ENCODE results near the gene FGF11. TPM values are rescaled to one million over a fixed set of nuclear protein-coding genes. Genes with fewer than 3 reads are reported as not detected.
"Not testable (repeated sequence)": the region's sequence is repeated elsewhere in the genome, so short reads cannot be mapped to it uniquely, and the experiment has no call there.

Gene FGF11
- total RNA-seq, 1 experiment from 2014 or later, result 12.5 TPM

GRCh38 chr17:7470457-7470973 is 31.2 kb downstream of the FGF11 start:
- not testable (repeated sequence) for DNase-seq; H3K36me3 ChIP-seq (replicated peaks; ENCODE audit: control insufficient read depth, insufficient read depth, low read length); H3K4me3 ChIP-seq (ENCODE audit: insufficient read depth, low read depth, low read length); H3K27me3 ChIP-seq (ENCODE audit: control insufficient read depth, insufficient read depth, low read length)

GRCh38 chr17:7471729-7472128 is 32.4 kb downstream of the FGF11 start:
- Histone ChIP-seq H3K4me3 (ENCODE audit: insufficient read depth, low read depth, low read length) (no peak overlapping the region), H3K36me3 (replicated peaks; ENCODE audit: control insufficient read depth, insufficient read depth, low read length) (no peaks in the 10 kb centered on the region), H3K27me3 (ENCODE audit: control insufficient read depth, insufficient read depth, low read length) (no peaks in the 10 kb centered on the region)
- DNase-seq, result peak; percentile 9

GRCh38 chr17:7474767-7475166 is 35.5 kb downstream of the FGF11 start:
- H3K27me3 ChIP-seq (ENCODE audit: control insufficient read depth, insufficient read depth, low read length); H3K4me3 ChIP-seq (ENCODE audit: insufficient read depth, low read depth, low read length); DNase-seq; H3K36me3 ChIP-seq (replicated peaks; ENCODE audit: control insufficient read depth, insufficient read depth, low read length): not testable (repeated sequence)

- H3K36me3 ChIP-seq (replicated peaks; ENCODE audit: control insufficient read depth, insufficient read depth, low read length), result no peaks in the 10 kb centered on the region
- DNase-seq, result no peak
- H3K4me3 ChIP-seq (ENCODE audit: insufficient read depth, low read depth, low read length), result no peak overlapping the region
- H3K27me3 ChIP-seq (ENCODE audit: control insufficient read depth, insufficient read depth, low read length), result no peaks in the 10 kb centered on the region
These were observed 36.6 kb downstream of the FGF11 start for GRCh38 chr17:7475764-7476422.

GRCh38 chr17:7476494-7476893 is 37.2 kb downstream of the FGF11 start:
- peak; percentile 37 for DNase-seq
- Histone ChIP-seq H3K36me3 (replicated peaks; ENCODE audit: control insufficient read depth, insufficient read depth, low read length) (no peaks in the 10 kb centered on the region), H3K4me3 (ENCODE audit: insufficient read depth, low read depth, low read length) (no peak overlapping the region), H3K27me3 (ENCODE audit: control insufficient read depth, insufficient read depth, low read length) (no peaks in the 10 kb centered on the region)

- Histone ChIP-seq H3K36me3 (replicated peaks; ENCODE audit: control insufficient read depth, insufficient read depth, low read length) (no peaks in the 10 kb centered on the region), H3K4me3 (ENCODE audit: insufficient read depth, low read depth, low read length) (no peak overlapping the region), H3K27me3 (ENCODE audit: control insufficient read depth, insufficient read depth, low read length) (no peaks in the 10 kb centered on the region)
- no peak for DNase-seq
These were observed 37.6 kb downstream of the FGF11 start for GRCh38 chr17:7476951-7477350.

GRCh38 chr17:7477392-7478275 is 38.3 kb downstream of the FGF11 start:
- peak; percentile 68 for DNase-seq

GRCh38 chr17:7478276-7479212 is 39.2 kb downstream of the FGF11 start:
- peak overlapping the region; percentile 70 for H3K4me3 ChIP-seq (ENCODE audit: insufficient read depth, low read depth, low read length)
- no peaks in the 10 kb centered on the region for H3K36me3 ChIP-seq (replicated peaks; ENCODE audit: control insufficient read depth, insufficient read depth, low read length)
- peak; percentile 93 for DNase-seq
- H3K27me3 ChIP-seq (ENCODE audit: control insufficient read depth, insufficient read depth, low read length), result no peaks in the 10 kb centered on the region

More at GRCh38 chr17:7477392-7478275, 38.3 kb downstream of the FGF11 start:
- no peaks in the 10 kb centered on the region for H3K27me3 ChIP-seq (ENCODE audit: control insufficient read depth, insufficient read depth, low read length)
- no peaks in the 10 kb centered on the region for H3K36me3 ChIP-seq (replicated peaks; ENCODE audit: control insufficient read depth, insufficient read depth, low read length)
- H3K4me3 ChIP-seq (ENCODE audit: insufficient read depth, low read depth, low read length), result no peak overlapping the region; the same call in 1 of the 2 replicates

- Histone ChIP-seq H3K36me3 (replicated peaks; ENCODE audit: control insufficient read depth, insufficient read depth, low read length) (no peaks in the 10 kb centered on the region), H3K4me3 (ENCODE audit: insufficient read depth, low read depth, low read length) (peak within 1 kb of the TSS; percentile 70), H3K27me3 (ENCODE audit: control insufficient read depth, insufficient read depth, low read length) (no peaks in the 10 kb centered on the region)
- peak; percentile 94 for DNase-seq
These were observed 40.1 kb downstream of the FGF11 start, which contains the start of gene ZBTB4 for GRCh38 chr17:7479213-7480088. Gene ZBTB4, minus strand, starts transcription at chr17:7479631. Its CDS starts 12,830 bp downstream, at chr17:7466801.

GRCh38 chr17:7480089-7480384 is 40.7 kb downstream of the FGF11 start:
- DNase-seq, result no peak
- Histone ChIP-seq H3K4me3 (ENCODE audit: insufficient read depth, low read depth, low read length) (peak overlapping the region; percentile 70), H3K36me3 (replicated peaks; ENCODE audit: control insufficient read depth, insufficient read depth, low read length) (no peaks in the 10 kb centered on the region), H3K27me3 (ENCODE audit: control insufficient read depth, insufficient read depth, low read length) (no peaks in the 10 kb centered on the region)

- H3K36me3 ChIP-seq (replicated peaks; ENCODE audit: control insufficient read depth, insufficient read depth, low read length); H3K27me3 ChIP-seq (ENCODE audit: control insufficient read depth, insufficient read depth, low read length); H3K4me3 ChIP-seq (ENCODE audit: insufficient read depth, low read depth, low read length); DNase-seq: not testable (repeated sequence)
These were observed 42.0 kb downstream of the FGF11 start, which contains the start of gene SLC35G6 for GRCh38 chr17:7481275-7481674. Gene SLC35G6, plus strand, starts transcription at chr17:7481446. Its CDS starts 71 bp downstream, at chr17:7481517.

- H3K4me3 ChIP-seq (ENCODE audit: insufficient read depth, low read depth, low read length); H3K36me3 ChIP-seq (replicated peaks; ENCODE audit: control insufficient read depth, insufficient read depth, low read length); H3K27me3 ChIP-seq (ENCODE audit: control insufficient read depth, insufficient read depth, low read length); DNase-seq: not testable (repeated sequence)
These were observed 42.8 kb downstream of the FGF11 start for GRCh38 chr17:7481842-7482741.

- not testable (repeated sequence) for DNase-seq; H3K27me3 ChIP-seq (ENCODE audit: control insufficient read depth, insufficient read depth, low read length); H3K4me3 ChIP-seq (ENCODE audit: insufficient read depth, low read depth, low read length); H3K36me3 ChIP-seq (replicated peaks; ENCODE audit: control insufficient read depth, insufficient read depth, low read length)
These were observed 43.4 kb downstream of the FGF11 start for GRCh38 chr17:7482742-7483088.
